ENCODE data around the gene LHX2.

LHX2 gene

GRCh38 chr9:123999661-124000060, 11.9 kb upstream of the LHX2 start:
- no peak for DNase-seq (ENCODE audit: low spot score)

- DNase-seq (ENCODE audit: low spot score): no peak
These were observed 11.3 kb upstream of the LHX2 start for GRCh38 chr9:124000161-124000783.

GRCh38 chr9:124000784-124001457, 10.6 kb upstream of the LHX2 start:
- DNase-seq (ENCODE audit: low spot score): no peak

GRCh38 chr9:124001458-124001799, 10.1 kb upstream of the LHX2 start:
- no peak for DNase-seq (ENCODE audit: low spot score)

GRCh38 chr9:124001866-124002525, 9.6 kb upstream of the LHX2 start:
- no peak for DNase-seq (ENCODE audit: low spot score)

- DNase-seq (ENCODE audit: low spot score): no peak
These were observed 7.8 kb upstream of the LHX2 start for GRCh38 chr9:124003636-124004349.

- no peak for DNase-seq (ENCODE audit: low spot score)
These were observed 7.0 kb upstream of the LHX2 start for GRCh38 chr9:124004593-124004992.

GRCh38 chr9:124005029-124005771, 6.4 kb upstream of the LHX2 start:
- no peak for DNase-seq (ENCODE audit: low spot score)

- no peak for DNase-seq (ENCODE audit: low spot score)
These were observed 4.9 kb upstream of the LHX2 start for GRCh38 chr9:124006448-124007361.

- no peak for DNase-seq (ENCODE audit: low spot score)
These were observed 3.8 kb upstream of the LHX2 start for GRCh38 chr9:124007565-124008302.

GRCh38 chr9:124008303-124008693, 3.3 kb upstream of the LHX2 start:
- no peak for DNase-seq (ENCODE audit: low spot score)

- DNase-seq (ENCODE audit: low spot score): peak; percentile 64
These were observed 2.7 kb upstream of the LHX2 start for GRCh38 chr9:124008694-124009530.

GRCh38 chr9:124009531-124010217, 1.9 kb upstream of the LHX2 start:
- DNase-seq (ENCODE audit: low spot score): no peak

- no peak for DNase-seq (ENCODE audit: low spot score)
These were observed 1.3 kb upstream of the LHX2 start for GRCh38 chr9:124010303-124010664.

GRCh38 chr9:124010665-124011321, 775 bp upstream of the LHX2 start:
- DNase-seq (ENCODE audit: low spot score): peak; percentile 67

- no peak for DNase-seq (ENCODE audit: low spot score)
These were observed 1.1 kb downstream of the LHX2 start for GRCh38 chr9:124012368-124013301.

All from HuH-7 (cell line).